PC-9 (cell line): Measurements from ENCODE around the gene TMEM235. TPM values are rescaled to one million over a fixed set of nuclear protein-coding genes. Genes with fewer than 3 reads are reported as not detected.

ENCODE experiments used
- BruUV-seq: library from RNA; stranded (reverse); fragments of 400-500 nt; replicated peaks from 2 replicates; lab custom pipeline; 2021; lab: Mats Ljungman, UMichigan
- CTCF ChIA-PET: fragments of 300-600 bp; sonication (Branson Sonifier 250); formaldehyde crosslinking; loops from one replicate; lab custom pipeline; 2022; ENCODE audit warnings: antibody characterized with exemption; lab: Charles Lee
- POLR2A ChIA-PET: fragments of 300-600 bp; sonication (Branson Sonifier 250); formaldehyde crosslinking; loops from one replicate; lab custom pipeline; 2022; ENCODE audit warnings: antibody characterized with exemption; ENCODE audit not compliant: unreplicated experiment; lab: Charles Lee
- DNase-seq, 2 experiments: peaks; one replicate each; pipeline versions ENCODE4 v3.0.0 to v3.0.0-alpha.2; 2015 to 2022; ENCODE audit warnings: mixed read lengths in 1 of 2
- H2AFZ ChIP-seq: fragments of 200-600 bp; sonication (generic); 2 replicates; pipeline ENCODE4 v1.8.1; 2017; ENCODE audit warnings: antibody characterized with exemption
- H3F3A ChIP-seq: fragments of 200-600 bp; sonication (generic); 2 replicates; pipeline ENCODE4 v1.8.1; 2017; ENCODE audit warnings: antibody characterized with exemption, mild to moderate bottlenecking, low read depth; ENCODE audit not compliant: insufficient read depth
- H3K27ac ChIP-seq: fragments of 200-600 bp; sonication (generic); 2 replicates; pipeline ENCODE4 v1.6.1; 2016; ENCODE audit warnings: mixed run types
- H3K27me3 ChIP-seq: fragments of 200-600 bp; sonication (generic); 2 replicates; pipeline ENCODE4 v1.6.1; 2016; ENCODE audit warnings: low read depth, mixed run types; ENCODE audit not compliant: insufficient read depth
- H3K36me3 ChIP-seq: fragments of 200-600 bp; sonication (generic); 2 replicates; pipeline ENCODE4 v1.6.1; 2016; ENCODE audit warnings: low read depth, mixed run types
- H3K4me1 ChIP-seq: fragments of 200-600 bp; sonication (generic); replicated peaks from 2 replicates; pipeline ENCODE4 v1.6.1; 2016; ENCODE audit warnings: mixed run types; ENCODE audit not compliant: insufficient read depth
- H3K4me2 ChIP-seq: fragments of 200-600 bp; sonication (generic); 2 replicates; pipeline ENCODE4 v1.6.1; 2017; ENCODE audit warnings: mixed run types
- H3K4me3 ChIP-seq: fragments of 200-600 bp; sonication (generic); 2 replicates; pipeline ENCODE4 v1.6.1; 2016; ENCODE audit warnings: mixed run types
- H3K79me2 ChIP-seq: fragments of 200-600 bp; sonication (generic); 2 replicates; pipeline ENCODE4 v1.6.1; 2017; ENCODE audit warnings: low read depth, mixed run types
- H3K9me2 ChIP-seq: fragments of 200-600 bp; sonication (generic); 2 replicates; pipeline ENCODE4 v1.8.1; 2017; ENCODE audit warnings: mild to moderate bottlenecking; ENCODE audit not compliant: insufficient read depth
- H3K9me3 ChIP-seq: fragments of 200-600 bp; sonication (generic); 2 replicates; pipeline ENCODE4 v1.8.1; 2016; ENCODE audit warnings: low read depth; ENCODE audit not compliant: insufficient read depth
- H4K20me1 ChIP-seq: fragments of 200-600 bp; sonication (generic); 2 replicates; pipeline ENCODE4 v1.8.1; 2017; ENCODE audit not compliant: insufficient read depth
- CTCF ChIP-seq: fragments of 200-600 bp; sonication (generic); conservative IDR thresholded peaks from 2 replicates; pipeline ENCODE4 v1.6.1; 2017; ENCODE audit warnings: mixed run types, antibody characterized with exemption, mild to moderate bottlenecking, moderate library complexity
- EZH2 ChIP-seq: fragments of 200-600 bp; sonication (generic); IDR thresholded peaks from 2 replicates; pipeline ENCODE4 v1.8.0; 2017; ENCODE audit warnings: antibody characterized with exemption, low read depth
- intact Hi-C: fragments of 100-400 bp; cut with micrococcal nuclease; formaldehyde crosslinking; loops from one replicate; pipeline ENCODE4 v1.10.0; 2022; ENCODE audit not compliant: unreplicated experiment
- total RNA-seq: library from RNA; stranded (reverse); gene quantifications from 2 replicates; pipeline ENCODE4 v1.2.3, GENCODE V29; 2021

The TMEM235 gene
- total RNA-seq, 1 experiment from 2014 or later: not detected

GRCh38 chr17:78226055-78226758 lies 5.2 kb upstream of the TMEM235 start:
- CTCF ChIA-PET: no interaction called here
- H3K9me2 ChIP-seq: no peaks in the 10 kb centered on the region
- POLR2A ChIA-PET: interaction anchor here (0.6 kb wide), 1 partner anchor 67 kb away, joined by 3 read pairs; no protein-coding TSS in a partner anchor
- no peaks in the 10 kb centered on the region for H3K27me3 ChIP-seq
- no peaks in the 10 kb centered on the region for H4K20me1 ChIP-seq
- no peak for DNase-seq
- TF ChIP-seq CTCF (no peak), EZH2 (no peak)
- H3K79me2 ChIP-seq: no peaks in the 10 kb centered on the region
- H3K4me1 ChIP-seq: no peaks in the 10 kb centered on the region
- no TSS peak for BruUV-seq
- H3K9me3 ChIP-seq: no peaks in the 10 kb centered on the region
- no peaks in the 10 kb centered on the region; the same call in 1 of the 2 replicates for H3F3A ChIP-seq
- intact Hi-C loops: no loop called here
- no peak overlapping the region for H3K4me2 ChIP-seq
- no peak overlapping the region for H3K4me3 ChIP-seq
- H2AFZ ChIP-seq: no peak overlapping the region
- H3K27ac ChIP-seq: no peak overlapping the region
- H3K36me3 ChIP-seq: no peaks in the 10 kb centered on the region

GRCh38 chr17:78226759-78227454 lies 4.5 kb upstream of the TMEM235 start:
- TF ChIP-seq CTCF (no peak), EZH2 (no peak)
- H3K4me2 ChIP-seq: no peak overlapping the region
- H3K36me3 ChIP-seq: no peaks in the 10 kb centered on the region
- CTCF ChIA-PET: no interaction called here
- H3F3A ChIP-seq: no peaks in the 10 kb centered on the region; the same call in 1 of the 2 replicates
- H4K20me1 ChIP-seq: no peaks in the 10 kb centered on the region
- POLR2A ChIA-PET: interaction anchor here (0.6 kb wide), 1 partner anchor 68 kb away, joined by 3 read pairs; no protein-coding TSS in a partner anchor
- intact Hi-C loops: no loop called here
- TSS peak; percentile 17 for BruUV-seq
- no peak overlapping the region for H3K27ac ChIP-seq
- H2AFZ ChIP-seq: no peak overlapping the region
- no peaks in the 10 kb centered on the region for H3K4me1 ChIP-seq
- no peaks in the 10 kb centered on the region for H3K9me3 ChIP-seq
- no peak overlapping the region for H3K4me3 ChIP-seq
- no peaks in the 10 kb centered on the region for H3K79me2 ChIP-seq
- no peaks in the 10 kb centered on the region for H3K27me3 ChIP-seq
- no peaks in the 10 kb centered on the region for H3K9me2 ChIP-seq
- DNase-seq: no peak

- intact Hi-C loops: no loop called here
- Histone ChIP-seq H3K4me3 (no peak overlapping the region), H3K27me3 (no peaks in the 10 kb centered on the region), H3K9me2 (no peaks in the 10 kb centered on the region), H3F3A (no peaks in the 10 kb centered on the region; the same call in 1 of the 2 replicates), H3K79me2 (no peaks in the 10 kb centered on the region), H3K9me3 (no peaks in the 10 kb centered on the region), H4K20me1 (no peaks in the 10 kb centered on the region), H3K4me1 (no peaks in the 10 kb centered on the region), H2AFZ (no peak overlapping the region), H3K27ac (no peak overlapping the region), H3K4me2 (no peak overlapping the region), H3K36me3 (no peaks in the 10 kb centered on the region)
- TF ChIP-seq CTCF: no peak
- TF ChIP-seq EZH2: no peak
- POLR2A ChIA-PET: no interaction called here
- no peak for DNase-seq
- CTCF ChIA-PET: no interaction called here
- BruUV-seq: no TSS peak
Observed at GRCh38 chr17:78227455-78227916, 3.9 kb upstream of the TMEM235 start.
